Testis (tissue), 5 donors: ENCODE measurements around the gene SATB1. TPM values are rescaled to one million over a fixed set of nuclear protein-coding genes. Genes with fewer than 3 reads are reported as not detected.

Source experiments
- DNase-seq: peaks from one replicate; pipeline ENCODE4 v3.0.0-alpha.2; 2019
- H3K27ac ChIP-seq, 2 donors: fragments of 200-600 bp; sonication (generic); one replicate each; pipeline ENCODE4 v1.5.1; 2019
- H3K27me3 ChIP-seq: fragments of 200-600 bp; sonication (generic); one replicate; pipeline ENCODE4 v1.5.1; 2019
- H3K36me3 ChIP-seq: fragments of 200-600 bp; sonication (generic); one replicate; pipeline ENCODE4 v1.5.1; 2017; ENCODE audit warnings: low read depth; ENCODE audit errors: missing control alignments
- H3K4me1 ChIP-seq: fragments of 200-600 bp; sonication (generic); one replicate; pipeline ENCODE4 v1.5.1; 2019
- H3K4me3 ChIP-seq, 2 donors: fragments of 200-600 bp; sonication (generic); one replicate each; pipeline ENCODE4 v1.5.1; 2017 to 2019
- H3K9me3 ChIP-seq: fragments of 200-600 bp; sonication (generic); one replicate; pipeline ENCODE4 v1.5.1; 2017
- CTCF ChIP-seq, 3 experiments: fragments of 450-650 bp in 2 of 3; fragments of 200-600 bp in 1 of 3; sonication (generic) in 1 of 3; IDR thresholded peaks; one replicate each; pipeline ENCODE4 v1.5.1; 2016 to 2019; ENCODE audit warnings: antibody characterized with exemption in 3 of 3, mild to moderate bottlenecking in 2 of 3, moderate library complexity in 1 of 3
- POLR2A ChIP-seq: fragments of 450-650 bp; IDR thresholded peaks from one replicate; pipeline ENCODE4 v1.6.1; 2017; ENCODE audit warnings: antibody characterized with exemption, mild to moderate bottlenecking, moderate library complexity
- WGBS, 2 donors: methylation state at CpG; one replicate each; pipeline ENCODE4 v1.1.5; 2018; 5-methylcytosine and 5-hydroxymethylcytosine counted together
- intact Hi-C: fragments of 100-400 bp; cut with DNase I; formaldehyde crosslinking; loops from one replicate; pipeline ENCODE4 v1.15.1; 2023; ENCODE audit warnings: low total_unique reads
- long read RNA-seq, 2 donors: transcript quantifications; one replicate each; lab custom pipeline, GENCODE V29; 2026
- polyA plus RNA-seq: library from polyadenylated mRNA; stranded (reverse); fragments of 350-450 nt; fragmentation: Illumina TruSeq; extraction: RNeasy Lipid Tissue Mini Kit (QIAGEN cat#74804); gene quantifications from one replicate; pipeline ENCODE4 v1.2.3, GENCODE V29; 2014; ENCODE audit warnings: low read depth, low replicate concordance; ENCODE audit not compliant: insufficient read depth
- total RNA-seq, 2 donors: library from RNA; depleted of rRNA; stranded (reverse); fragments of >200 nt; gene quantifications; one replicate each; pipeline ENCODE4 v1.2.3, GENCODE V29; 2016

Gene SATB1
- total RNA-seq (10 to 100 TPM; 36.1 to 44.4 TPM), polyA plus RNA-seq (12.6 TPM)
- long read RNA-seq, donor 1, full-length matches to known transcripts: 3 of 9 reads
- long read RNA-seq, donor 1, partial matches to known transcripts: 6 of 9 reads
- long read RNA-seq, donor 1, other reads (novel, unspliced or antisense): 0 of 9 reads
- long read RNA-seq, donor 2, full-length matches to known transcripts: 3 of 3 reads
- long read RNA-seq, donor 2, partial matches to known transcripts: 0 of 3 reads
- long read RNA-seq, donor 2, other reads (novel, unspliced or antisense): 0 of 3 reads

DNA sequence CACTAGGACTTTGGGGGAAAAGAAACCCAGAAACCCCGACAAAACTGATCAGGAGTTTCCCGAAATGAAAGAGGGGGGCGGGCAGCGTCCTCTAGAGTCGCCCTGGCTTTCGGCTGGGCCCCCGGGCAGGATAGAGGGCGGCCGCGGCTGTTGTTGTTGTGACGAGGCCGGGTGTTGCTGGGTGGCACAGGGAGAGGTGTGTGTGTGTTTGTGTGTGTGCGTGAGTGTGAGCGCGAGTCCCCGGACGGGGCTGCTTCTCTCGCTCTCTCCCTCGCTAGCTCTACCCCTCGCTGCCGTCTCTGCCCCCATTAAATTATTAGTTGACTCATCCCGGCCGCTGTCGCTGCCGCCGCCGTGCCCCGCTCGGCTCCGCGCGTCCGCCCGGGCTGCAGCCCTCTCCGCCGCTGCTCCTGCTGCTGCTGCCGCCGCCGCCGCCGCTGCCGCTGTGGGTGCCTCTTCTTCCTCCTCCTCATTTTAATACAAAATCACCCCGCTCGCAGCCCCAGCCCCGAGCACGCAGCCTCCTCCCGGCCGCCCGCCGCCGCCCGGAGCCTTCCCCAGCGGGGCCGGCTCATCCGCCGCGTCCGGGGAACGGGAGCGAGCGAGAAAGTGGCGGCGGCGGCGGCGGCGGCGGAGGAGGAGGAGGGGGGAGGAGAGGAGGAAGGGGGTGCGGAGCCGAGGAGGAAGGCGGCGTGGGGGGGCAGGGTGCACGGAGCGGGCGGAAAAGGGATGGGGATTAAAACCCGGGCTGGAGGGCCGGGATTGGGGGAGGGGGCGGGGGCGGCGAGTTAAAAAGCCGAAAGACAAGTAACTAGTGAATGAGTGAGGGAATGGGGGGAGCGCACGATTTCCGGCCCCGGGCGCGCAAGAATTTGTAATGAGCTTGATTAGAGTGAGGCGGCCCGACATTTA, at the start of gene SATB1:
Gene SATB1 (minus strand): TSS at position 611 of the 912 bp plus-strand sequence. CDS start 4,372 bp downstream, outside the sequence.
- Histone ChIP-seq H3K36me3 (no peaks in the 10 kb centered on the region), H3K4me3 (peak within 1 kb of the TSS; percentile 72 to 89), H3K9me3 (no peaks in the 10 kb centered on the region), H3K4me1 (peaks cover 11% of the 10 kb centered on the region), H3K27me3 (no peaks in the 10 kb centered on the region), H3K27ac (peak within 1 kb of the TSS; percentile 68 to 87)
- DNase-seq: peak; percentile 77
- intact Hi-C loops: no loop called here
- no peak for TF ChIP-seq CTCF (IDR thresholded peaks at IDR 0.05)
- no peak for TF ChIP-seq POLR2A
- 0% methylated on average over 69 to 88 of the region's 89 CpGs for WGBS, 2 donors

DNA sequence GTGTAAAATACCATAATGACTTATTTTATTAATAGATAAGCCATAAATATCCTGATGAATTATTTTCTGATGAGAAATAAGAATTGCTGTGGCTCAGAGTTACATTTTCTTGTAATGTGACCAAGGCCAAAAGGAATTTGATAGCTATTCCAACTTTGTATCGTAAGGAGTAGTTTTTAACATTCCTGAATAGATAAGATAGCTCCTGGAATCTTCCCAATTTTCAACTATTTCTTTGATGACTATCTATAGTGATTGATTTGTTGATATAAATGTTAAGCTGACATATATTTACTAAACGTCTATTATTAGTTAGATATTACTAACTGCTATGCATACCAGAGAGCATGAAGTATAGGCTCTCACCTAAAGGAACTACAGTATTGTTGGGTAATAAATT, 49.1 kb upstream of the SATB1 start:
- H3K27me3 ChIP-seq: no peaks in the 10 kb centered on the region
- TF ChIP-seq CTCF (IDR thresholded peaks at IDR 0.05) (no peak), POLR2A (no peak)
- H3K36me3 ChIP-seq: no peaks in the 10 kb centered on the region
- DNase-seq: no peak
- no peaks in the 10 kb centered on the region for H3K9me3 ChIP-seq
- H3K4me3 ChIP-seq: no peak overlapping the region
- 47 to 59% methylated on average over 2 of the region's 2 CpGs for WGBS, 2 donors
- intact Hi-C loops: no loop called here
- no peak overlapping the region for H3K27ac ChIP-seq
- H3K4me1 ChIP-seq: no peaks in the 10 kb centered on the region

DNA sequence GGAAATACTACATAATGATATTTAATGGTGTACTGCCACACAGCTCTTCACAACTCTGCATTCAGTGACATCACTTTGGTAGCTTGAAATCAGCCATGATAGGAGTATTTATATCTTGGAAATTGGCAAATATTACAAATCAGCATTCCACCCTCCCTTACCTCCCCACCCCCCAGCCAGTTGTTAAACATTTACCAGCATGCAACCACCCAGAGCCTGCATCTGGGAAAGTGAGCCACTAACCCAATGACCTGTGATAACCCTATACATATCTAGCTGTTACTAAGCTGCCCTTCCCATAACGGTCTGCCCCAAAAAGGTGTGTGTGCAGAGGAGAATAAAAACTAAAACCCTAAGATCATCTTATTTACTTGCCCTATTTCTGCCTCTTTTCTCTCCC, 44.6 kb upstream of the SATB1 start:
- WGBS, 2 donors: 67 to 69% methylated on average over 1 of the region's 1 CpG
- H3K4me3 ChIP-seq: no peak overlapping the region
- H3K27ac ChIP-seq: no peak overlapping the region
- no peaks in the 10 kb centered on the region for H3K9me3 ChIP-seq
- DNase-seq: no peak
- no peaks in the 10 kb centered on the region for H3K27me3 ChIP-seq
- TF ChIP-seq CTCF (IDR thresholded peaks at IDR 0.05) (no peak), POLR2A (no peak)
- intact Hi-C loops: no loop called here
- H3K36me3 ChIP-seq: no peaks in the 10 kb centered on the region
- H3K4me1 ChIP-seq: no peaks in the 10 kb centered on the region

DNA sequence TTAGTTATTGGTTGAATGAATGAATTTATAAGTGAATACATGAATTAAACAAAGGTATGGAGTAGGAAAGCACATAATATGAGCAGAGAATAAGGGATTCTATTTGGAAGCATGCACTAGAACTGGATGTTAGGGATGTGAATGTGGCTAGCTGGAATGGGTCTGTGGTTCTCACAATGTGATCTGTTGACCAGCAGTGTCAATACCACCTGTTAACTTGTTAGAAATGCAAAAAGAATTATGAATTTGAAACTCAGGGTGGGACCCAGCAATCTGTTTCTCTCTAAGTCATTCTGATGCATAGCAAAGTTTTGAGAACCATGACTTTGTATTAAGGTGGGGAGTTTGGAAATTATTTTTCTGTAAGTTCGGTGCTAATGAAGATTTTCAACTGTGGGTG, 41.0 kb upstream of the SATB1 start:
- Histone ChIP-seq H3K9me3 (no peaks in the 10 kb centered on the region), H3K4me1 (no peaks in the 10 kb centered on the region), H3K27ac (no peak overlapping the region), H3K27me3 (no peaks in the 10 kb centered on the region), H3K4me3 (no peak overlapping the region), H3K36me3 (no peaks in the 10 kb centered on the region)
- intact Hi-C loops: no loop called here
- no peak for DNase-seq
- TF ChIP-seq CTCF (IDR thresholded peaks at IDR 0.05): no peak
- no peak for TF ChIP-seq POLR2A
- 95 to 96% methylated on average over 1 of the region's 1 CpG for WGBS, 2 donors
